AG10803 (cell line): ENCODE data around the gene SNAP47.

ENCODE experiments used
- DNase-seq: peaks from one replicate; pipeline ENCODE4 v3.0.0; 2010; ENCODE audit warnings: low read depth
- H3K4me3 ChIP-seq: 2 replicates; pipeline ENCODE4 v1.5.1; 2011; ENCODE audit warnings: mild to moderate bottlenecking, low read length, control low read depth
- TF ChIP-seq, protein P1 (sequence below): conservative IDR thresholded peaks from 2 replicates; pipeline ENCODE4 v1.5.1; 2011; ENCODE audit warnings: mild to moderate bottlenecking, low read length, control low read depth, inconsistent platforms

The SNAP47 gene

DNA sequence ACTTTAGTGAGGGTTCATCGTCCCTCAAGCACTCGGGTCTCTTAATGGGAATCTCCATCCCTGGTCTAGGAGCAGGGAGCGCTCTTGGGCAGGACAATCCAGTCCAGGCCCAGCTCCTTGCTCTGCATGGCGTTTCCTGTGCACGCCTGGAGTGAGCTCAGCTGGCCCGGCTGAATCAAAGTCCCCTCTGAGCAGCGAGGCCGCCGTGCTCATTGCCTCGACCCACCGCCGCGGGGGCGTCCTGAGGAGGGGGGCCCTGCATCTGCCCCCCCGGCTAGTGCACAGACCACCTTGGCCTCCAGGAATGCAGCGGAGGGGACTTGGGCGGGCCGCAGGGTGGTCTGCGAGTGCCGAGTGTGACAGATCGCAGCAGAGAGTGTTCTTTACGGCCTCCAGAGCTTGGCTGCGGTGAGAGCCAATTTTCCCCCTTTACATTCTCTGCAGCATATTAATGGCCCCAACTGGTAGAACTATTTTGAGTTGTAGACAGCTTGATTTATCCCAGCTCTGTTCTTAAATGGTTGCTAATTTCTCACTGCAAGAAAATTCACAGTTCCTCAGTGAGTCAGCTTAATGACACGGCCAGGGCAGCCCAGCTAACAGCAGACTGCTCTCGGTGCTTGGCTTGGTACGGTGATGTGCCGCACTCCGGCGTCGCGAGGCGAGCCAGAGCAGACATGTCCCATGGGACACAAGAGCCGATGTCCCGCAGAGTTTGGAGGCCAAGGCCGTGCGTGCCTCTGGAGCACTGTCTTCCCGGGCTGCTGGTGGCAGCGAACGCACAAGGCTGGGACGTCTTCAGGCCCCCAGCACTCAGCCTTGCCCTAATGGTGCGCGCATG is 39.8 kb downstream of the SNAP47 start:
- H3K4me3 ChIP-seq: no peak overlapping the region
- TF ChIP-seq, protein P1, sequence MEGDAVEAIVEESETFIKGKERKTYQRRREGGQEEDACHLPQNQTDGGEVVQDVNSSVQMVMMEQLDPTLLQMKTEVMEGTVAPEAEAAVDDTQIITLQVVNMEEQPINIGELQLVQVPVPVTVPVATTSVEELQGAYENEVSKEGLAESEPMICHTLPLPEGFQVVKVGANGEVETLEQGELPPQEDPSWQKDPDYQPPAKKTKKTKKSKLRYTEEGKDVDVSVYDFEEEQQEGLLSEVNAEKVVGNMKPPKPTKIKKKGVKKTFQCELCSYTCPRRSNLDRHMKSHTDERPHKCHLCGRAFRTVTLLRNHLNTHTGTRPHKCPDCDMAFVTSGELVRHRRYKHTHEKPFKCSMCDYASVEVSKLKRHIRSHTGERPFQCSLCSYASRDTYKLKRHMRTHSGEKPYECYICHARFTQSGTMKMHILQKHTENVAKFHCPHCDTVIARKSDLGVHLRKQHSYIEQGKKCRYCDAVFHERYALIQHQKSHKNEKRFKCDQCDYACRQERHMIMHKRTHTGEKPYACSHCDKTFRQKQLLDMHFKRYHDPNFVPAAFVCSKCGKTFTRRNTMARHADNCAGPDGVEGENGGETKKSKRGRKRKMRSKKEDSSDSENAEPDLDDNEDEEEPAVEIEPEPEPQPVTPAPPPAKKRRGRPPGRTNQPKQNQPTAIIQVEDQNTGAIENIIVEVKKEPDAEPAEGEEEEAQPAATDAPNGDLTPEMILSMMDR: no peak
- peak; percentile 83 for DNase-seq

- DNase-seq: no peak
- TF ChIP-seq, protein P1: no peak
- H3K4me3 ChIP-seq: no peak overlapping the region
Measured at GRCh38 chr1:227775841-227776240, 40.6 kb downstream of the SNAP47 start.

GRCh38 chr1:227776331-227776771 is 41.1 kb downstream of the SNAP47 start:
- peak; percentile 90 for DNase-seq
- H3K4me3 ChIP-seq: no peak overlapping the region
- TF ChIP-seq, protein P1: no peak

DNA sequence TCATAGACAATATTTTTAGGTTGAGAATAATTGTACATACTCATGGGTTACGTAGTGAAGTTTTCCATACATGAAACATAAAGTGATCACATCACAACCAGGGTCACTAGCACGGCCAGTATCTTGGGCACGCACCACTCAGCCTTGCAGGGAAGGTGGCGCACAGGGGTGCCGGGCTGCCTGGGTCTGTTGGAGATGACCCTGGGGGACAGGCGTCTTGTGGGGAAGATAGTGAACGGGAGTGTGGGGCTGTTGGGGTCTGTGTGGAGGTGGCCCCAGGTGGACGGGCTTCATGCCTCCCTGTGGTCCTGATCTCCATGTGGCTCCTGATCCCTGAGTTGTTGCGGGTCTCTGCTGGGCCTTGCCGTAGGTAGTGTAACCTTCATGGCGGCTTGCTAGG is 41.9 kb downstream of the SNAP47 start:
- no peak for DNase-seq
- TF ChIP-seq, protein P1: no peak
- H3K4me3 ChIP-seq: no peak overlapping the region

- TF ChIP-seq, protein P1: no peak
- no peak for DNase-seq
- H3K4me3 ChIP-seq: no peak overlapping the region
Measured at GRCh38 chr1:227777646-227778045, 42.4 kb downstream of the SNAP47 start.

- H3K4me3 ChIP-seq: no peak overlapping the region
- TF ChIP-seq, protein P1: no peak
- DNase-seq: peak; percentile 47
Measured at GRCh38 chr1:227778401-227778947, 43.2 kb downstream of the SNAP47 start.

- no peak for DNase-seq
- H3K4me3 ChIP-seq: no peak overlapping the region
- TF ChIP-seq, protein P1: no peak
Measured at GRCh38 chr1:227779021-227779441, 43.8 kb downstream of the SNAP47 start.
